Activated naive CD8-positive, alpha-beta T cell treated with anti-CD3 and anti-CD28 coated beads, Interleukin-2, amount 10 ng/mL, durations not matched to agents 7 days and 5 days (primary cell): ENCODE data around the gene RUNDC1. TPM values are rescaled to one million over a fixed set of nuclear protein-coding genes. Genes with fewer than 3 reads are reported as not detected.
A peak's percentile ranks its signal among the peaks of the same experiment; 100 is the strongest.
"Not testable (repeated sequence)": the region's sequence is repeated elsewhere in the genome, so short reads cannot be mapped to it uniquely, and the experiment has no call there.

Source experiments
- ATAC-seq: fragments of 150-1000 bp; cut with Tn5 transposase; one replicate; pipeline ENCODE4 v1.10.0; 2021; ENCODE audit warnings: low read depth, moderate library complexity
- POLR2A ChIA-PET: fragments of 350-600 bp; sonication (Branson Sonifier 250); formaldehyde crosslinking; loops from one replicate; lab custom pipeline; 2021; ENCODE audit warnings: antibody characterized with exemption; lab: Charles Lee
- DNase-seq: peaks from one replicate; pipeline ENCODE4 v3.0.0; 2021
- H3K27ac Mint-ChIP-seq: one replicate; pipeline ENCODE4 v1.8.0; 2022; ENCODE audit warnings: mild to moderate bottlenecking, mixed read lengths
- H3K27me3 Mint-ChIP-seq: one replicate; pipeline ENCODE4 v1.8.0; 2022; ENCODE audit warnings: mild to moderate bottlenecking, moderate library complexity, mixed read lengths
- H3K36me3 Mint-ChIP-seq: one replicate; pipeline ENCODE4 v1.8.0; 2021; ENCODE audit warnings: mild to moderate bottlenecking, mixed read lengths
- H3K4me1 Mint-ChIP-seq: one replicate; pipeline ENCODE4 v1.8.0; 2021; ENCODE audit warnings: mixed read lengths
- H3K4me3 Mint-ChIP-seq: one replicate; pipeline ENCODE4 v1.8.0; 2022; ENCODE audit warnings: mild to moderate bottlenecking, moderate library complexity, mixed read lengths
- H3K9me3 Mint-ChIP-seq: one replicate; pipeline ENCODE4 v1.8.0; 2021; ENCODE audit warnings: mixed read lengths
- total RNA-seq, 2 experiments: library from RNA; stranded (reverse); gene quantifications; one replicate each; pipeline ENCODE4 v1.2.3, GENCODE V29; 2021

The RUNDC1 gene
- total RNA-seq, 2 experiments from 2014 or later = 16.5 to 17.8 TPM

DNA sequence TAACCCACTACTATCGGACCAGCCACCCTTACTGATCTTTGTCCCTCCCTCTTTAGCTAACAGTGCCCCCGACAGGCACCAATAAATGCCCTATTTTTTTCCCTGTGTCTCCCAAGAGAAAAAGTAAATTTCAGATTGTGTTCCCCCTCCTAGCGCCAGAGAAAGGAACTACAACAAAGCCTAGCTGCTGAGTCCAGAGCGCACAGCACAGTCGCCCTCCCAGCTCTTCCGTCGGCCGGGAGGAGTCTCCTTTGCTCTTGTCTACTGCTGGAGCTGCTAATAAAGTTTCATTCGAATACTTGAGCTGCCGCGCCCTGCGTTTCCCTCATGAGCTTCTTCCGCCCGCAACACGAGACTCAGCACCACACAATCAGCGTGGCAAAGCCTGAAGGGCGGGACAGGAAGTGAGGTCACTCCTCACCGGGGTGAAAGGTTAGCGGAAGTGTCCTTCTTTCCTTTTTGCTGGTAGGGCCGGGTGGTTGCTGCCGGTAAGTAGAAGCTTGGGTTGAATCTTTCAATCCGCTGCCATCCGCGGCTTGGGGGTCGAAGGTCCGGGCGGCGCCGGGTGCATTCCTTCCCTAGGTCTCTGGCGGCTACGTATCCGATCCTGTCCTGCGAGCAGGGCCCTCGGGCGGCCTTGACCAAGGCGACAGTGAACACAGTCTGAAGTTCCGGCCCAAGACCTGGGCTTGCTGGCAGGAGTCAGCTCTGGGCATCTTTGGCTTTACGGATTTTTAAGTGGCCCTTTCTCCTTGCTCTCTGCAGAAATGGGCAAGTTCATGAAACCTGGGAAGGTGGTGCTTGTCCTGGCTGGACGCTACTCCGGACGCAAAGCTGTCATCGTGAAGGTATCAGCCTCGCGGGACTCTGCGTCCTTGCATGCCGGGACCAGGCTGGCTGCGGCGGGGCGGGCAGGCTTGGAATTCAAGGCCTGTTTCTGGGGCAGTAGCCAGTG, 17.9 kb downstream of the RUNDC1 start, which contains the start of gene RPL27:
RPL27 (plus strand) TSS at position 436 of the 955 bp plus-strand sequence; CDS start at position 768, 332 bp downstream.
- no peaks in the 10 kb centered on the region for H3K9me3 Mint-ChIP-seq
- peak within 1 kb of the TSS; percentile 84 for H3K27ac Mint-ChIP-seq
- no peaks in the 10 kb centered on the region for H3K27me3 Mint-ChIP-seq
- H3K4me1 Mint-ChIP-seq = peaks cover 27% of the 10 kb centered on the region
- POLR2A ChIA-PET = interaction anchor here (0.6 to 2.6 kb wide), 37 partner anchors 9 to 723 kb away, joined by 3 to 65 read pairs (median 5); partner anchors contain the start of genes AARSD1, AOC2, BECN1 and BRCA1
- H3K36me3 Mint-ChIP-seq = peaks cover 22% of the 10 kb centered on the region
- ATAC-seq = peak; percentile 98
- H3K4me3 Mint-ChIP-seq = peak within 1 kb of the TSS; percentile 92
- DNase-seq = peak; percentile 91

- H3K27ac Mint-ChIP-seq = peak overlapping the region; percentile 84
- peaks cover 27% of the 10 kb centered on the region for H3K4me1 Mint-ChIP-seq
- peaks cover 25% of the 10 kb centered on the region for H3K36me3 Mint-ChIP-seq
- POLR2A ChIA-PET = interaction anchor here (0.6 to 2.6 kb wide), 19 partner anchors 8 to 722 kb away, joined by 3 to 65 read pairs (median 8); partner anchors contain the start of genes AARSD1, BECN1, BRCA1 and DHX8
- DNase-seq (no peak), ATAC-seq (no peak)
- H3K4me3 Mint-ChIP-seq = peak overlapping the region; percentile 92
- no peaks in the 10 kb centered on the region for H3K27me3 Mint-ChIP-seq
- H3K9me3 Mint-ChIP-seq = no peaks in the 10 kb centered on the region
Observed at GRCh38 chr17:42999003-42999525, 18.7 kb downstream of the RUNDC1 start.

DNA sequence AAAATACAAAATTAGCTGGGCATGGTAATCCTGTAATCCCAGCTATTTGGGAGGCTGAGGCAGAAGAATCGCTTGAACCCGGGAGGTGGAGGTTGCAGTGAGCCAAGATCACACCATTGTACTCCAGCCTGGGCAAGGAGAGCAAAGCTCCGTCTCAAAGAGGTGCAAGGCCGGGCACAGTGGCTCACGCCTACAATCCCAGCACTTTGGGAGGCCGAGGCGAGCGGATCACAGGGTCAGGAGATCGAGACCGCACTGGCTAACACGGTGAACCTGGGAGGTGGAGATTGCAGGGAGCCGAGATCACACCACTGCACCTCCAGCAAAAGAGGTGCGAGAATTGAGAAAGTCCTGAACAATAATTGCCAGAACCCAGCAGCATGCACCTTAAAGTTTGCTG, 20.5 kb downstream of the RUNDC1 start:
- H3K27me3 Mint-ChIP-seq, DNase-seq, H3K27ac Mint-ChIP-seq, H3K9me3 Mint-ChIP-seq, ATAC-seq, H3K4me3 Mint-ChIP-seq: not testable (repeated sequence)
- Mint-ChIP-seq H3K36me3 (peaks cover 24% of the 10 kb centered on the region), H3K4me1 (peaks cover 25% of the 10 kb centered on the region)
- POLR2A ChIA-PET = interaction anchor here (1.1 kb wide), 1 partner anchor 322 kb away, joined by 3 read pairs; no protein-coding TSS in a partner anchor

DNA sequence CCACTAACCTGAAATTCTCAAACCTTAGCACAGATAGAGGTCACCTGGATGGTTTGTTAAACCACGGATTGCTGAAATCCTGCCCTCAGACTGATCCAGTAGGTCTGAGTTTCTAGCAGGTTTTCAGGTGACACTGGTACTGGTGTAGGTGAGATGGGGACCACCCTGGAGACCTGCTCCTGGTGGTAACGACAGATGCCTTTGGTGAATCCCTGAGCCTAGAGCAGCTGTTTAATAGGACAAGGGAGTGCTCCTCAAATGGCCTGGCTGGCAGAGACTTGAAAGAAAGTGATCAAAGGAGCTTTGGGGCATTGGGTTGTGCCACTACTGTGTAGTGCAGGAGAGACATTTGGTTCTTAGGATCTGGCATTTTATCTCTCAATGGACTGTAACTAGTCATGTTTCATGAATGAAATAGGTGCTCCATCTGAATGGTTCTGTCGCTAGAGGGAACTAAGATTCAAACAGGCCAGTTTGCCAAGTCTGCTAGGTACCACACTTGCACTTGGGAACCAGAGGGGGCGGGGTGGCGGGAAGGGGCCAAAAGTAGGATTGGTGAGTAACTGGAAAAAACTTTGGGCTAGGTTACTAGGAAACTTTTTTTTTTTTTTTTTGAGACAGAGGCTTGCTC, 23.3 kb downstream of the RUNDC1 start:
- POLR2A ChIA-PET = interaction anchor here (1.2 kb wide), 1 partner anchor 357 kb away, joined by 3 read pairs; no protein-coding TSS in a partner anchor

GRCh38 chr17:43006639-43007551, 26.5 kb downstream of the RUNDC1 start, which contains the start of gene IFI35:
Gene IFI35 (plus strand): TSS chr17:43006784. CDS start chr17:43006948, 164 bp downstream.
- H3K27ac Mint-ChIP-seq = peak within 1 kb of the TSS; percentile 100
- H3K36me3 Mint-ChIP-seq = peaks cover 6% of the 10 kb centered on the region
- peaks cover 23% of the 10 kb centered on the region for H3K4me1 Mint-ChIP-seq
- H3K9me3 Mint-ChIP-seq = no peaks in the 10 kb centered on the region
- ATAC-seq (peak; percentile 98), DNase-seq (peak; percentile 83)
- POLR2A ChIA-PET = interaction anchor here (0.6 to 3.3 kb wide), 13 partner anchors 8 to 614 kb away, joined by 3 to 65 read pairs (median 5); partner anchors contain the start of genes BRCA1, RND2, RPL27 and RUNDC1
- H3K27me3 Mint-ChIP-seq = no peaks in the 10 kb centered on the region
- peak within 1 kb of the TSS; percentile 100 for H3K4me3 Mint-ChIP-seq

More for the DNA sequence above, 23.3 kb downstream of the RUNDC1 start:
- no peaks in the 10 kb centered on the region for H3K9me3 Mint-ChIP-seq
- H3K27me3 Mint-ChIP-seq = no peaks in the 10 kb centered on the region
- no peak overlapping the region for H3K4me3 Mint-ChIP-seq
- ATAC-seq (no peak), DNase-seq (no peak)
- H3K4me1 Mint-ChIP-seq = peaks cover 23% of the 10 kb centered on the region
- H3K36me3 Mint-ChIP-seq = peaks cover 23% of the 10 kb centered on the region
- H3K27ac Mint-ChIP-seq = peak overlapping the region; percentile 46

- H3K9me3 Mint-ChIP-seq = no peaks in the 10 kb centered on the region
- no peak overlapping the region for H3K4me3 Mint-ChIP-seq
- peaks cover 10% of the 10 kb centered on the region for H3K36me3 Mint-ChIP-seq
- POLR2A ChIA-PET = interaction anchor here (1.0 kb wide), 1 partner anchor 13 kb away, joined by 3 read pairs; the partner anchor contains the start of gene RPL27
- ATAC-seq = no peak
- peaks cover 31% of the 10 kb centered on the region for H3K4me1 Mint-ChIP-seq
- H3K27ac Mint-ChIP-seq = peak overlapping the region; percentile 50
- H3K27me3 Mint-ChIP-seq = no peaks in the 10 kb centered on the region
- no peak for DNase-seq
Observed at GRCh38 chr17:43010667-43011308, 30.4 kb downstream of the RUNDC1 start.

GRCh38 chr17:43011728-43012472, 31.5 kb downstream of the RUNDC1 start:
- no peaks in the 10 kb centered on the region for H3K9me3 Mint-ChIP-seq
- POLR2A ChIA-PET = interaction anchor here (0.6 kb wide), 1 partner anchor 14 kb away, joined by 3 read pairs; no protein-coding TSS in a partner anchor
- H3K36me3 Mint-ChIP-seq = peaks cover 9% of the 10 kb centered on the region

DNA sequence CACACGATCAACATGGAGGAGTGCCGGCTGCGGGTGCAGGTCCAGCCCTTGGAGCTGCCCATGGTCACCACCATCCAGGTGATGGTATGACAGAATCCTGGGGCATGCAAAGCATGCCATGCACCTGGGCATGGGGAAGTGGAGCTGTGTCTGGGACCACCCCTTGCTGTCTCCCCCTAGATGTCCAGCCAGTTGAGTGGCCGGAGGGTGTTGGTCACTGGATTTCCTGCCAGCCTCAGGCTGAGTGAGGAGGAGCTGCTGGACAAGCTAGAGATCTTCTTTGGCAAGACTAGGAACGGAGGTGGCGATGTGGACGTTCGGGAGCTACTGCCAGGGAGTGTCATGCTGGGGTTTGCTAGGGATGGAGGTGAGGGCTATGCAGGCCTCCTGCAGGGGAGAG, 32.9 kb downstream of the RUNDC1 start:
- Mint-ChIP-seq H3K9me3 (no peaks in the 10 kb centered on the region), H3K36me3 (peaks cover 9% of the 10 kb centered on the region)

More at GRCh38 chr17:43011728-43012472, 31.5 kb downstream of the RUNDC1 start:
- Mint-ChIP-seq H3K27me3 (no peaks in the 10 kb centered on the region), H3K4me3 (no peak overlapping the region), H3K27ac (peak overlapping the region; percentile 42), H3K4me1 (peaks cover 29% of the 10 kb centered on the region)
- DNase-seq (no peak), ATAC-seq (no peak)

DNA sequence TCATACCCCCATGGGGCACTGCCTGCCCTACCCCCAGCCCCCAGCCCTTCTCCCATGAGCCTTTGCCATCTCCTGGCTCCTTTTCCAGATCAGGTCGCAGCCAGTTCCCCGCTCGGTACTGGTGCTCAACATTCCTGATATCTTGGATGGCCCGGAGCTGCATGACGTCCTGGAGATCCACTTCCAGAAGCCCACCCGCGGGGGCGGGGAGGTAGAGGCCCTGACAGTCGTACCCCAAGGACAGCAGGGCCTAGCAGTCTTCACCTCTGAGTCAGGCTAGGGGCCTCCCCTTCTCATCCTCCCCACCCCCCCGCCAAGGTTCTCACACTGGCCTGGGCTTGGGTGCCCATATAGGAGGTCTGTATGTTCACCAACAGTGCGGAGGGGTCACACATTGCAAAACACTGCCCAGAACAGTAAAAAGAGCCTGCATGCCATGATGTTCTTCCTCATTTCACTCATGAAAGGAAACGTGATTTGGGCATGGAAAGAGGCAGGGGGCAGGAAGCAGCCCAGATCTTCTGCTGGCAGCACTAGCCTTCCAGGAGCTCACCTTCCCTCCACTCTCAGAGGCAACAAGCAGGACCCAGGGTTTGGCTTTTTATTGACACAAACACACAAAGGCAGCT, 33.8 kb downstream of the RUNDC1 start:
- DNase-seq (no peak), ATAC-seq (no peak)
- H3K4me1 Mint-ChIP-seq = peaks cover 30% of the 10 kb centered on the region
- POLR2A ChIA-PET = interaction anchor here (1.3 kb wide), 1 partner anchor 10 kb away, joined by 3 read pairs; no protein-coding TSS in a partner anchor
- H3K4me3 Mint-ChIP-seq = no peak overlapping the region
- H3K9me3 Mint-ChIP-seq = no peaks in the 10 kb centered on the region
- no peak overlapping the region for H3K27ac Mint-ChIP-seq
- no peaks in the 10 kb centered on the region for H3K27me3 Mint-ChIP-seq
- H3K36me3 Mint-ChIP-seq = peaks cover 9% of the 10 kb centered on the region

More for the DNA sequence above, 32.9 kb downstream of the RUNDC1 start:
- peaks cover 30% of the 10 kb centered on the region for H3K4me1 Mint-ChIP-seq
- no peak overlapping the region for H3K4me3 Mint-ChIP-seq
- DNase-seq = no peak
- POLR2A ChIA-PET = interaction anchor here (0.6 kb wide), 1 partner anchor 183 kb away, joined by 6 read pairs; no protein-coding TSS in a partner anchor
- peak overlapping the region; percentile 48 for H3K27ac Mint-ChIP-seq
- no peaks in the 10 kb centered on the region for H3K27me3 Mint-ChIP-seq
- ATAC-seq = no peak

DNA sequence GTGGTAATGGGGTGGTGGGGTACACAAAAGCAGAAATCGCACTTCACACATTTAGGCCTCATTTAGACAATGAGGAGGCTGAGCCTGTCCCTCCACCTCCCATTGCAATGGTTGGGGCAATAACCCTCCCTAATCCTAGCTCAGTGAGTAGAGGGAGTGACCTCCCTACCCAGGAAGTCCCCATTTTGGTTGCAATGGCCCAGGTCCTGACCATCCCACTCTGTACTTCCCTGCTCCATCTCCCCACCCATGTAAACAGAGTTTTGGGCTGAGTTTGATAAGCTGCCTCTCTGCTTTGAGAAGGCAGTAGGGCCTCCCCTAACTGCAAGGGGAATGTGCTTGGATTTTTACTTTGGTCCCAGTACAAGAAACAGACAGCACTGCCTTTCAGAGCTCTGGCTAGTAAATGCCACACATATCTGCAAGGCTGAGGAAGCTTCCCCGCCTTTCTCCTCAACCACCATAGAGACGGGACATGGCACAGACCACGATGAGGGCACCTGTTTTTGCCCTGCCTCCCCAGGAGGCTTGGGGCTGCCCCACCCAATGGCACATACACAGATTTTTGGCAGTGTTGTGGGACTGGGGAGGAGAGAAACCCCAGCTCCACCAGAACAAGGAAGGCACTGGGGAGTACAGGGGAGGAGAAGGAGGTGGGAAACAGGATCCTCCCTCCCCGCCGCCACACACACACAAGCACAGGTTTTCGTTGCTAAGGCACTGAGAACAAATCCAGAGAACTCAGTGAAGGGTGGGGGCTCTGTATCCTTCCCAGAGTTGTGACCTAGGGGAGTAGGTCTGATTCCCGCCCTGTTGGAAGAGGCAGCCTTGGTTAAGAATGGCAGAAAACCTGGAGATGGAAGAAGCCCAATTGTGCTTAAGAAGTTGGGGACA, 34.5 kb downstream of the RUNDC1 start:
- peaks cover 9% of the 10 kb centered on the region for H3K36me3 Mint-ChIP-seq
- POLR2A ChIA-PET = interaction anchor here (0.7 to 1.3 kb wide), 2 partner anchors 8 to 10 kb away, joined by 3 to 4 read pairs; no protein-coding TSS in a partner anchor

More for the DNA sequence above, 34.5 kb downstream of the RUNDC1 start:
- Mint-ChIP-seq H3K4me3 (no peak overlapping the region), H3K9me3 (no peaks in the 10 kb centered on the region), H3K27me3 (no peaks in the 10 kb centered on the region), H3K27ac (no peak overlapping the region), H3K4me1 (peaks cover 34% of the 10 kb centered on the region)
- DNase-seq (no peak), ATAC-seq (no peak)
